ENCODE data around the gene FFAR4. TPM values are rescaled to one million over a fixed set of nuclear protein-coding genes. Genes with fewer than 3 reads are reported as not detected.

Gene FFAR4
- total and polyA plus RNA-seq, 12 donors: 0.20 to 1.4 (median 0.65) TPM; not detected in 2

- 80 to 94% (median 89%) methylated on average over 1 to 4 of the region's 4 CpGs for WGBS, 4 donors
- Histone ChIP-seq H3K36me3 (replicated peaks in 1 of 2) (no peaks in the 10 kb centered on the region), H3K4me1 (replicated peaks in 1 of 2) (peaks cover 4 to 5% of the 10 kb centered on the region in 2 donors), H3K27me3 (peaks cover 7% of the 10 kb centered on the region), H3K27ac (no peak overlapping the region), H3K9me3 (replicated peaks in 1 of 3) (no peaks in the 10 kb centered on the region), H3K4me3 (no peak overlapping the region)
- DNase-seq: no peak
- TF ChIP-seq POLR2A (IDR thresholded peaks at IDR 0.05): no peak
- no peak for TF ChIP-seq CTCF (IDR thresholded peaks at IDR 0.05)
- intact Hi-C loops (cut with DNase I): no loop called here
These were observed 30.1 kb downstream of the FFAR4 start for GRCh38 chr10:93596539-93596938.

GRCh38 chr10:93597075-93597599, 30.7 kb downstream of the FFAR4 start:
- Histone ChIP-seq H3K4me3 (no peak overlapping the region), H3K27ac (no peak overlapping the region), H3K36me3 (replicated peaks in 1 of 2) (no peaks in the 10 kb centered on the region), H3K4me1 (replicated peaks in 1 of 2) (peaks cover 5% of the 10 kb centered on the region in 2 donors), H3K9me3 (replicated peaks in 1 of 3) (no peaks in the 10 kb centered on the region), H3K27me3 (peaks cover 12% of the 10 kb centered on the region)
- WGBS, 4 donors: 89 to 100% (median 98%) methylated on average over 1 of the region's 1 CpG
- intact Hi-C loops (cut with DNase I): no loop called here
- no peak for TF ChIP-seq CTCF (IDR thresholded peaks at IDR 0.05)
- TF ChIP-seq POLR2A (IDR thresholded peaks at IDR 0.05): no peak
- no peak for DNase-seq

GRCh38 chr10:93598157-93598556, 31.7 kb downstream of the FFAR4 start:
- H3K9me3 ChIP-seq (replicated peaks in 1 of 3): no peaks in the 10 kb centered on the region
- WGBS, 4 donors: 78 to 90% (median 86%) methylated on average over 5 of the region's 5 CpGs
- peaks cover 5% of the 10 kb centered on the region in 2 donors for H3K4me1 ChIP-seq (replicated peaks in 1 of 2)
- DNase-seq: no peak
- TF ChIP-seq POLR2A (IDR thresholded peaks at IDR 0.05): no peak
- no peak for TF ChIP-seq CTCF (IDR thresholded peaks at IDR 0.05)
- H3K4me3 ChIP-seq: no peak overlapping the region
- peaks cover 22% of the 10 kb centered on the region for H3K27me3 ChIP-seq
- H3K36me3 ChIP-seq (replicated peaks in 1 of 2): no peaks in the 10 kb centered on the region
- H3K27ac ChIP-seq: no peak overlapping the region
- intact Hi-C loops (cut with DNase I): no loop called here

- Histone ChIP-seq H3K36me3 (replicated peaks in 1 of 2) (no peaks in the 10 kb centered on the region), H3K4me3 (no peak overlapping the region), H3K27me3 (peaks cover 32% of the 10 kb centered on the region), H3K9me3 (replicated peaks in 1 of 3) (no peaks in the 10 kb centered on the region), H3K27ac (no peak overlapping the region), H3K4me1 (replicated peaks in 1 of 2) (peaks cover 5% of the 10 kb centered on the region in 2 donors)
- no peak for TF ChIP-seq POLR2A (IDR thresholded peaks at IDR 0.05)
- TF ChIP-seq CTCF (IDR thresholded peaks at IDR 0.05): no peak
- intact Hi-C loops (cut with DNase I): no loop called here
- WGBS, 4 donors: 33 to 69% (median 55%) methylated on average over 1 of the region's 1 CpG
- no peak for DNase-seq
These were observed 32.9 kb downstream of the FFAR4 start for GRCh38 chr10:93599335-93599734.

All from adrenal gland (tissue), 12 donors.